Prostate gland (tissue), 2 donors: ENCODE measurements around the gene SCN7A.

Experiments used
- POLR2A ChIP-seq: fragments of 450-650 bp; IDR thresholded peaks from one replicate; pipeline ENCODE4 v1.6.1; 2016; ENCODE audit warnings: antibody characterized with exemption, mild to moderate bottlenecking
- TF ChIP-seq, protein P1 (sequence below), 4 experiments: fragments of 200-600 bp in 2 of 4; fragments of 450-650 bp in 2 of 4; sonication (generic) in 2 of 4; IDR thresholded peaks; 1 replicate in 3 of 4; 2 replicates in 1 of 4; pipeline ENCODE4 v1.5.1; 2016 to 2019; ENCODE audit warnings: antibody characterized with exemption in 4 of 4, mild to moderate bottlenecking in 2 of 4, moderate library complexity in 2 of 4

DNA sequence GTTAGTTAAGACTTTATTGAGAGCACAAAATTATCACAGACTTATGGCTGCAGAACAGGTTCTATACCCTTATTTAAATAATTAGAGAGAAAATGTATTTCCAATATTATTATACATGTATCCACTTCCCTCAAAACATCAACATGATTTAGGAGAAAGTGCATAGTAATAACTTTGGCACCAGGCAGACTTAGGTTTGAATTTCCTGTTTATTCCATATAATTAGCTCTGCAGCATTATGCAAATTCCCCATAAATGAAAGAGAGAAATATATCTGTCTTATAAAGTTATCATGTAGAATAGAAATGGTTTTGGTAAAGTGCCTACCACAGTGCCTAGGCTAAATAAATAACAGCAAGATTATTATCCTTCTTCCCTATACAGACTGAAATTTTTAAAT lies 133.6 kb downstream of the SCN7A start:
- TF ChIP-seq, protein P1, sequence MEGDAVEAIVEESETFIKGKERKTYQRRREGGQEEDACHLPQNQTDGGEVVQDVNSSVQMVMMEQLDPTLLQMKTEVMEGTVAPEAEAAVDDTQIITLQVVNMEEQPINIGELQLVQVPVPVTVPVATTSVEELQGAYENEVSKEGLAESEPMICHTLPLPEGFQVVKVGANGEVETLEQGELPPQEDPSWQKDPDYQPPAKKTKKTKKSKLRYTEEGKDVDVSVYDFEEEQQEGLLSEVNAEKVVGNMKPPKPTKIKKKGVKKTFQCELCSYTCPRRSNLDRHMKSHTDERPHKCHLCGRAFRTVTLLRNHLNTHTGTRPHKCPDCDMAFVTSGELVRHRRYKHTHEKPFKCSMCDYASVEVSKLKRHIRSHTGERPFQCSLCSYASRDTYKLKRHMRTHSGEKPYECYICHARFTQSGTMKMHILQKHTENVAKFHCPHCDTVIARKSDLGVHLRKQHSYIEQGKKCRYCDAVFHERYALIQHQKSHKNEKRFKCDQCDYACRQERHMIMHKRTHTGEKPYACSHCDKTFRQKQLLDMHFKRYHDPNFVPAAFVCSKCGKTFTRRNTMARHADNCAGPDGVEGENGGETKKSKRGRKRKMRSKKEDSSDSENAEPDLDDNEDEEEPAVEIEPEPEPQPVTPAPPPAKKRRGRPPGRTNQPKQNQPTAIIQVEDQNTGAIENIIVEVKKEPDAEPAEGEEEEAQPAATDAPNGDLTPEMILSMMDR (IDR thresholded peaks at IDR 0.05), result no peak
- TF ChIP-seq POLR2A, result no peak
